Measurements from ENCODE around the gene DNAJC17. TPM values are rescaled to one million over a fixed set of nuclear protein-coding genes. Genes with fewer than 3 reads are reported as not detected.

Gene DNAJC17
- total RNA-seq, 1 experiment from 2014 or later = 36.1 TPM

GRCh38 chr15:40843885-40844695 is 36.8 kb upstream of the DNAJC17 start, which contains the start of gene SPINT1:
SPINT1 (plus strand) TSS chr15:40844048; CDS start chr15:40844555, 507 bp downstream.
- no peaks in the 10 kb centered on the region; the same call in 1 of the 2 replicates for H4K20me1 ChIP-seq (ENCODE audit: insufficient read depth)
- ChIA-PET RAD21 (ENCODE audit: low non-redundant PET in 1 of 2, low total read pairs in 2 of 2, uncharacterized antibody in 2 of 2, unreplicated experiment in 2 of 2) (interaction anchor here (0.7 to 1.2 kb wide), 2 partner anchors 11 to 50 kb away, joined by 3 to 5 read pairs; partner anchors contain the start of gene VPS18 (in 1 of the 2)), CTCF (interaction anchor here (0.7 to 5.2 kb wide), 7 partner anchors 11 to 61 kb away, joined by 3 to 61 read pairs (median 5); partner anchors contain the start of gene VPS18), POLR2A (interaction anchor here (0.9 to 1.4 kb wide), 3 partner anchors 9 to 59 kb away, joined by 3 to 10 read pairs (median 4); no protein-coding TSS in a partner anchor)
- peak within 1 kb of the TSS; percentile 93 for H3K27ac ChIP-seq (ENCODE audit: low read depth, low read length)
- no peak for TF ChIP-seq SRF (IDR thresholded peaks at IDR 0.05; ENCODE audit: low read depth)
- TF ChIP-seq EZH2 (IDR thresholded peaks at IDR 0.05) = no peak
- no peak for TF ChIP-seq CTCF (IDR thresholded peaks at IDR 0.05 in 2 of 3, conservative IDR thresholded peaks at IDR 0.05 in 1 of 3; ENCODE audit: borderline replicate concordance in 1 of 3, insufficient read depth in 1 of 3, low read depth in 2 of 3, low read length in 2 of 3)
- no peak for TF ChIP-seq POLR2A (IDR thresholded peaks at IDR 0.05; ENCODE audit: borderline replicate concordance, extremely low read depth, insufficient read depth, insufficient read length)
- no peak for TF ChIP-seq JUND (IDR thresholded peaks at IDR 0.05)
- TF ChIP-seq SIN3A (IDR thresholded peaks at IDR 0.05; ENCODE audit: low read depth) = no peak
- no peak for TF ChIP-seq FOSL1 (IDR thresholded peaks at IDR 0.05; ENCODE audit: low read depth)
- no peak for TF ChIP-seq ZNF274 (IDR thresholded peaks at IDR 0.05; ENCODE audit: low read depth, low read length)
- no peak for TF ChIP-seq CEBPB (IDR thresholded peaks at IDR 0.05; ENCODE audit: low read depth)
- no peak for TF ChIP-seq EGR1 (IDR thresholded peaks at IDR 0.05; ENCODE audit: low read depth)
- TF ChIP-seq MAX (IDR thresholded peaks at IDR 0.05) = no peak
- no peak for TF ChIP-seq EZH2phosphoT487 (IDR thresholded peaks at IDR 0.05; ENCODE audit: borderline replicate concordance)
- TF ChIP-seq RAD21 (IDR thresholded peaks at IDR 0.05; ENCODE audit: low read depth) = no peak
- no peak for TF ChIP-seq CBX3 (IDR thresholded peaks at IDR 0.05; ENCODE audit: low read depth)
- TF ChIP-seq YY1 (IDR thresholded peaks at IDR 0.05; ENCODE audit: extremely low read depth, insufficient replicate concordance, low read depth, low read length) = peak; percentile 5
- peak; percentile 22 for TF ChIP-seq TCF7L2 (IDR thresholded peaks at IDR 0.05; ENCODE audit: borderline replicate concordance, extremely low read depth, insufficient read depth, insufficient read length)
- peak; percentile 89 for TF ChIP-seq POLR2AphosphoS5 (IDR thresholded peaks at IDR 0.05; ENCODE audit: low read depth, low read length)
- no peak for TF ChIP-seq ATF3 (IDR thresholded peaks at IDR 0.05)
- no peak for TF ChIP-seq ZBTB33 (IDR thresholded peaks at IDR 0.05; ENCODE audit: extremely low read depth, insufficient replicate concordance, low read length)
- TF ChIP-seq SP1 (IDR thresholded peaks at IDR 0.05; ENCODE audit: low read depth) = no peak
- TF ChIP-seq ELF1 (IDR thresholded peaks at IDR 0.05; ENCODE audit: borderline replicate concordance, low read depth) = no peak
- peak; percentile 87 for TF ChIP-seq ZFX (IDR thresholded peaks at IDR 0.05)
- H3K79me2 ChIP-seq (ENCODE audit: insufficient read depth, low read length) = peaks cover 51% of the 10 kb centered on the region
- ATAC-seq (peak; percentile 69), DNase-seq (ENCODE audit: low read depth, low spot score) (no peak)
- peaks cover 37 to 50% of the 10 kb centered on the region in 2 experiments for H3K4me1 ChIP-seq (ENCODE audit: control insufficient read depth in 1 of 2, insufficient read depth in 2 of 2, low read length in 2 of 2)
- H2AFZ ChIP-seq (ENCODE audit: low read depth, low read length, poor library complexity, severe bottlenecking) = no peak within 1 kb of the TSS
- H3K36me3 ChIP-seq (ENCODE audit: control insufficient read depth in 1 of 2, insufficient read depth in 2 of 2, low read length in 2 of 2) = peaks cover 0 to 4% of the 10 kb centered on the region in 2 experiments; a peak in 1 of 4 replicates
- peak within 1 kb of the TSS; percentile 77 for H3K9ac ChIP-seq (ENCODE audit: low read length)
- intact Hi-C loops (cut with micrococcal nuclease) = loop anchor here (2.0 kb wide), 1 partner anchor 57 kb away; no protein-coding TSS in a partner anchor
- no peaks in the 10 kb centered on the region for H3K9me3 ChIP-seq (ENCODE audit: control insufficient read depth in 1 of 2, insufficient read depth in 1 of 2, low read depth in 1 of 2, low read length in 2 of 2)
- peak within 1 kb of the TSS; percentile 99 for H3K4me2 ChIP-seq (ENCODE audit: low read length)
- H3K4me3 ChIP-seq (replicated peaks in 1 of 2; ENCODE audit: low read depth in 1 of 2, low read length in 2 of 2) = peak within 1 kb of the TSS; percentile 79 to 95
- BruUV-seq (replicated peaks) = no TSS peak
- H3K9me2 ChIP-seq (ENCODE audit: insufficient read depth) = no peaks in the 10 kb centered on the region
- no peaks in the 10 kb centered on the region for H3K27me3 ChIP-seq (ENCODE audit: insufficient read depth, low read length)

Data from HCT116 (cell line).